K562 (cell line): ENCODE results near the gene DLK1. TPM values are rescaled to one million over a fixed set of nuclear protein-coding genes. Genes with fewer than 3 reads are reported as not detected.

Source experiments
- ATAC-seq: fragments of 200-7000 bp; cut with Tn5 transposase; 3 replicates; pipeline ENCODE4 v1.9.1; 2020; ENCODE audit warnings: moderate library complexity
- BruUV-seq: library from RNA; stranded (reverse); fragments of 400-500 nt; replicated peaks from 2 replicates; lab custom pipeline; 2021; lab: Mats Ljungman, UMichigan
- CTCF ChIA-PET: fragments of 300-600 bp; formaldehyde crosslinking; extraction: SDS; loops from one replicate; lab custom pipeline; 2021; ENCODE audit warnings: low intra/inter-chr PET ratio; lab: Yijun Ruan, JAX
- POLR2A ChIA-PET: fragments of 300-600, 350-650 bp; sonication (Branson Sonifier 250); formaldehyde crosslinking; extraction: SDS; loops from one replicate; lab custom pipeline; 2021; ENCODE audit warnings: antibody characterized with exemption, inconsistent platforms; lab: Yijun Ruan, JAX
- DNase-seq, 4 experiments: peaks; one replicate each; pipeline versions ENCODE4 v3.0.0 to v3.0.0-alpha.2; 2011 to 2018; ENCODE audit warnings: low spot score in 3 of 4, mixed read lengths in 3 of 4; ENCODE audit errors: extremely low read depth in 1 of 4
- FAIRE-seq: peaks from 2 replicates; lab custom pipeline; 2011; peaks lifted over from hg19 to GRCh38; lab: Jason Lieb, UNC
- H2AFZ ChIP-seq: 2 replicates; pipeline ENCODE4 v1.6.0; 2011; ENCODE audit warnings: low read depth, low read length, control low read depth, inconsistent platforms
- H3K27ac ChIP-seq: fragments of 200-600 bp; 3 replicates; pipeline ENCODE4 v1.8.0; 2011; ENCODE audit warnings: low read depth, mild to moderate bottlenecking, control low read depth, inconsistent platforms, low read length, moderate library complexity, mixed read lengths; ENCODE audit errors: extremely low read depth
- H3K27me3 ChIP-seq, 2 experiments: fragments of 300-600 bp in 1 of 2; 2 replicates in 1 of 2; 3 replicates in 1 of 2; pipeline versions ENCODE4 v1.6.0 to v1.8.0; 2011; ENCODE audit warnings: inconsistent platforms in 2 of 2, low read length in 2 of 2, mild to moderate bottlenecking in 1 of 2, mixed read lengths in 1 of 2, moderate library complexity in 1 of 2; ENCODE audit not compliant: control insufficient read depth in 2 of 2, insufficient read depth in 2 of 2
- H3K36me3 ChIP-seq: fragments of 300-600 bp; 3 replicates; pipeline ENCODE4 v1.8.0; 2011; ENCODE audit warnings: mild to moderate bottlenecking, low read length, inconsistent platforms; ENCODE audit not compliant: control insufficient read depth, insufficient read depth
- H3K4me1 ChIP-seq, 2 experiments: fragments of 200-600 bp in 1 of 2; replicated peaks in 1 of 2; 2 replicates in 1 of 2; 3 replicates in 1 of 2; pipeline versions ENCODE4 v1.5.1 to v1.8.0; 2011; ENCODE audit warnings: inconsistent platforms in 2 of 2, low read length in 2 of 2, mild to moderate bottlenecking in 1 of 2, mixed read lengths in 1 of 2, moderate library complexity in 1 of 2; ENCODE audit not compliant: control insufficient read depth in 2 of 2, insufficient read depth in 2 of 2
- H3K4me2 ChIP-seq: 2 replicates; pipeline ENCODE4 v1.6.1; 2011; ENCODE audit warnings: low read length, control low read depth, inconsistent platforms, mixed read lengths; ENCODE audit not compliant: insufficient read depth
- H3K4me3 ChIP-seq: fragments of 200-600 bp; sonication (generic), shearing (Covaris generic); 2 replicates; pipeline ENCODE4 v1.5.1; 2016; ENCODE audit warnings: control low read depth, inconsistent platforms
- H3K79me2 ChIP-seq: fragments of 200-600 bp; 3 replicates; pipeline ENCODE4 v1.8.0; 2011; ENCODE audit warnings: low read length, inconsistent platforms; ENCODE audit not compliant: control insufficient read depth, insufficient read depth
- H3K9ac ChIP-seq, 2 experiments: 2 replicates each; pipeline versions ENCODE4 v1.6.0 to v1.6.1; 2011; ENCODE audit warnings: low read depth in 2 of 2, low read length in 2 of 2, control low read depth in 1 of 2, inconsistent platforms in 1 of 2, mild to moderate bottlenecking in 1 of 2, mixed read lengths in 1 of 2; ENCODE audit not compliant: insufficient read depth in 1 of 2
- H3K9me1 ChIP-seq: one replicate; pipeline ENCODE4 v1.6.0; 2011; ENCODE audit warnings: inconsistent platforms, mild to moderate bottlenecking, low read length, moderate library complexity; ENCODE audit not compliant: control insufficient read depth, insufficient read depth
- H3K9me3 ChIP-seq: replicated peaks from 2 replicates; pipeline ENCODE4 v1.5.1; 2011; ENCODE audit warnings: low read depth, low read length, inconsistent platforms; ENCODE audit not compliant: control insufficient read depth, insufficient read depth
- H4K20me1 ChIP-seq: replicated peaks from 2 replicates; pipeline ENCODE4 v1.6.1; 2011; ENCODE audit warnings: low read length, inconsistent platforms, mixed read lengths; ENCODE audit not compliant: control insufficient read depth, insufficient read depth
- ARID1B ChIP-seq: fragments of 450-650 bp; IDR thresholded peaks from 2 replicates; pipeline ENCODE4 v1.6.1; 2016; ENCODE audit warnings: antibody characterized with exemption, mild to moderate bottlenecking, inconsistent platforms
- ATF7 ChIP-seq: fragments of 450-650 bp; IDR thresholded peaks from 2 replicates; pipeline ENCODE4 v1.7.1; 2014; ENCODE audit warnings: mild to moderate bottlenecking, moderate library complexity
- BACH1 ChIP-seq: fragments of 200-800 bp; sonication (Bioruptor generic); IDR thresholded peaks from 2 replicates; pipeline ENCODE4 v1.6.1; 2016; ENCODE audit warnings: missing genetic modification characterization, missing compliant biosample characterization
- CBFA2T2 ChIP-seq: fragments of 450-650 bp; conservative IDR thresholded peaks from 2 replicates; pipeline ENCODE4 v1.6.1; 2017; ENCODE audit warnings: mild to moderate bottlenecking
- CBFA2T3 ChIP-seq: fragments of 450-650 bp; IDR thresholded peaks from 2 replicates; pipeline ENCODE4 v1.6.1; 2017
- ETV1 ChIP-seq: fragments of 450-650 bp; conservative IDR thresholded peaks from 2 replicates; pipeline ENCODE4 v1.6.1; 2016; ENCODE audit warnings: missing genetic modification characterization, control low read depth, low read depth, missing compliant biosample characterization
- GATA2 ChIP-seq: sonication (generic); formaldehyde crosslinking; IDR thresholded peaks from 2 replicates; pipeline ENCODE4 v1.4.0; 2020; ENCODE audit warnings: mild to moderate bottlenecking, missing genetic modification reagents
- HDAC6 ChIP-seq: IDR thresholded peaks from 2 replicates; pipeline ENCODE4 v1.6.1; 2012; ENCODE audit warnings: low read depth, mild to moderate bottlenecking, control low read depth, inconsistent platforms, low read length, moderate library complexity
- KDM5B ChIP-seq: fragments of 200-600 bp; sonication (generic); IDR thresholded peaks from 2 replicates; pipeline ENCODE4 v1.6.1; 2012; ENCODE audit warnings: low read depth, mild to moderate bottlenecking, moderate library complexity, low read length, control low read depth, inconsistent platforms; ENCODE audit not compliant: insufficient replicate concordance
- LEF1 ChIP-seq: fragments of 450-650 bp; IDR thresholded peaks from 2 replicates; pipeline ENCODE4 v1.6.1; 2016; ENCODE audit warnings: mild to moderate bottlenecking
- MAFK ChIP-seq: IDR thresholded peaks from 2 replicates; pipeline ENCODE4 v1.6.1; 2011; ENCODE audit warnings: low read length, improper control_type of control experiment
- MECOM ChIP-seq: fragments of 250-450 bp; sonication (Bioruptor Pico); IDR thresholded peaks from 2 replicates; pipeline ENCODE4 v1.8.0; 2022; ENCODE audit warnings: inconsistent platforms
- MEF2D ChIP-seq: conservative IDR thresholded peaks from 2 replicates; pipeline ENCODE4 v1.6.1; 2016; ENCODE audit warnings: low read depth, missing genetic modification characterization, missing compliant biosample characterization
- NBN ChIP-seq: fragments of 450-650 bp; IDR thresholded peaks from 2 replicates; pipeline ENCODE4 v1.6.1; 2016; ENCODE audit warnings: low read depth, mild to moderate bottlenecking
- NCOR1 ChIP-seq: fragments of 450-650 bp; IDR thresholded peaks from 2 replicates; pipeline ENCODE4 v1.6.1; 2016; ENCODE audit warnings: mild to moderate bottlenecking, moderate library complexity
- NFIC ChIP-seq: fragments of 450-650 bp; IDR thresholded peaks from 2 replicates; pipeline ENCODE4 v1.6.1; 2017; ENCODE audit warnings: mild to moderate bottlenecking, inconsistent platforms
- NRF1 ChIP-seq, 2 experiments: fragments of 450-650 bp; IDR thresholded peaks in 1 of 2; conservative IDR thresholded peaks in 1 of 2; 2 replicates each; pipeline ENCODE4 v1.6.1; 2014; ENCODE audit warnings: mild to moderate bottlenecking in 2 of 2
- RBM22 ChIP-seq: fragments of 200-400 bp; formaldehyde crosslinking; IDR thresholded peaks from 2 replicates; pipeline ENCODE4 v1.6.1; 2018; ENCODE audit warnings: low read length, low read depth; ENCODE audit not compliant: poor library complexity, severe bottlenecking
- TCF3 ChIP-seq: sonication (generic); formaldehyde crosslinking; IDR thresholded peaks from 2 replicates; pipeline ENCODE4 v1.4.0; 2020; ENCODE audit warnings: mild to moderate bottlenecking, missing genetic modification reagents
- ZBTB7A ChIP-seq: IDR thresholded peaks from 2 replicates; pipeline ENCODE4 v1.6.1; 2011; ENCODE audit warnings: low read depth, mild to moderate bottlenecking, low read length, moderate library complexity, borderline replicate concordance; ENCODE audit not compliant: control insufficient read depth
- ZNF3 ChIP-seq: fragments of 250-450 bp; sonication (Bioruptor Pico); IDR thresholded peaks from 2 replicates; pipeline ENCODE4 v1.5.0; 2021; ENCODE audit warnings: mild to moderate bottlenecking, moderate library complexity
- WGBS: fragments of 100-300 bp; shearing (Covaris generic); methylation state at CpG from one replicate; pipeline ENCODE4 v1.1.6; 2016; ENCODE audit warnings: low coverage, mixed read lengths; ENCODE audit not compliant: insufficient coverage; ENCODE audit errors: missing lambda C conversion rate; 5-methylcytosine and 5-hydroxymethylcytosine counted together
- in situ Hi-C: fragments of 300-500 bp; cut with MboI; formaldehyde crosslinking; loops from 4 replicates; pipeline ENCODE4 v1.15.0; 2018; ENCODE audit warnings: inconsistent platforms, mixed read lengths
- intact Hi-C: fragments of 100-400 bp; cut with micrococcal nuclease; formaldehyde crosslinking; loops from 2 replicates; pipeline ENCODE4 v1.14.2; 2022
- polyA plus RNA-seq, 8 experiments: library from polyadenylated mRNA; depleted of rRNA in 4 of 8; stranded (reverse) in 5 of 8; unstranded in 3 of 8; fragments of >200 nt; fragmentation: Nextera tagmentation in 2 of 8; fragmentation: Illumina TruSeq in 1 of 8; extraction: Ambion mirVana in 2 of 8; extraction: Trizol in 1 of 8; gene quantifications; 2 replicates each; pipeline versions ENCODE4 v1.2.1 to v1.2.3, GENCODE V29; 2011 to 2014; ENCODE audit warnings: inconsistent platforms in 1 of 8, missing spikeins in 1 of 8
- total RNA-seq, 7 experiments: library from RNA; depleted of rRNA in 6 of 7; stranded (reverse); fragments of >200 nt in 6 of 7; fragmentation: Illumina TruSeq in 2 of 7; extraction: Trizol in 2 of 7; gene quantifications; 2 replicates each; pipeline versions ENCODE4 v1.2.1 to v1.2.3, GENCODE V29; 2011 to 2021; ENCODE audit warnings: low replicate concordance in 1 of 7
- TF ChIP-seq, protein P1 (sequence below): sonication (generic); formaldehyde crosslinking; IDR thresholded peaks from 2 replicates; pipeline ENCODE4 v1.9.0; 2022; ENCODE audit warnings: mild to moderate bottlenecking, missing genetic modification reagents
- TF ChIP-seq, protein P2 (sequence below): sonication (generic); formaldehyde crosslinking; IDR thresholded peaks from 2 replicates; pipeline ENCODE4 v1.8.1; 2023; ENCODE audit warnings: mild to moderate bottlenecking, missing genetic modification reagents

Gene DLK1
- total and polyA plus RNA-seq, 9 of the 15 experiments (the other 6 are each of a cell fraction or from before 2014, with no cell fraction given) = 4.4 to 97.2 (median 15.3) TPM

DNA sequence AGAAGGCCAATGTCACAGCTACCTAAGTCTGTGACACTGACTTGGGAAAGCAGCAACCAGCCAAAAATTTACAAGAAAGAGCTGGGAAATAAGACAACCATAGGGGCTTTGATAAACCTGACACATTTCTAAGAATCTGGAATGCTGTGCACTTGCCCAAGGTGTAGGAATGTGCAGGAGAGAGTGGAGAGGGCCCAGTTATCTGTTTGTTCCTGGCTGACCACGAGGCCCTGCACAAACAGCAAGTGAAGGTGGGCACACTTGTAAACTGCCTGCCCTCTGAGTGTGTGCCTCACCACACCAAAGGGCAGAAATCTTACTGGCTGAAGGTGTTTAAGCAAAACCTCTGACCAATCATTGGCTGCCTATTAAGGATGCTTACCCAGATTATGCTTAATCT lies 27.3 kb downstream of the DLK1 start (continued):
- no peak for TF ChIP-seq NRF1 (conservative IDR thresholded peaks at IDR 0.05 in 1 of 2, IDR thresholded peaks at IDR 0.05 in 1 of 2)
- TF ChIP-seq, protein P1, sequence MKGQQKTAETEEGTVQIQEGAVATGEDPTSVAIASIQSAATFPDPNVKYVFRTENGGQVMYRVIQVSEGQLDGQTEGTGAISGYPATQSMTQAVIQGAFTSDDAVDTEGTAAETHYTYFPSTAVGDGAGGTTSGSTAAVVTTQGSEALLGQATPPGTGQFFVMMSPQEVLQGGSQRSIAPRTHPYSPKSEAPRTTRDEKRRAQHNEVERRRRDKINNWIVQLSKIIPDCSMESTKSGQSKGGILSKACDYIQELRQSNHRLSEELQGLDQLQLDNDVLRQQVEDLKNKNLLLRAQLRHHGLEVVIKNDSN = no peak
- TF ChIP-seq ZBTB7A = no peak
- no peak for TF ChIP-seq CBFA2T2
- no peak for TF ChIP-seq HDAC6

DNA sequence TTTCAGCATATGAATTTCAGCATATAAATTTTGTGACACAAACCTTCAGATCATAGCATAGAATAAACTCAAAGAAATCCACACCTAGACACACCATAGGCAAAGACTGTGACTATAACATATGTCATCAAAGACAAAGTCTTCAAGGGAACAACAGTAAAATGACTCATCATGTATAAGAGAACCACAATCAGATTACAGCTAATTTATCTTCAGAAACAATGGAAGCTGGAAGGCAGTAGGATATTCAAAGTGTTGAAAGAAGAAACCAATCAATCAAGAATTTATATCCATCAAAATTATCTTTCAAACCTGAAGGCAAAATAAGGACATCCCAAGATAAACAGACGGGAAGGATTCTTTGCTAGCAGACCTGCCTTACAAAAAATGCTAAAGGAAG lies 29.0 kb downstream of the DLK1 start:
- in situ Hi-C loops (no loop called here), intact Hi-C loops (no loop called here)
- Histone ChIP-seq H3K9me3 (peaks cover 4% of the 10 kb centered on the region; the same call in 1 of the 2 replicates), H2AFZ (peak overlapping the region; percentile 40), H3K4me1 (peaks cover 0 to 7% of the 10 kb centered on the region in 2 experiments; a peak in 2 of 5 replicates), H3K27ac (peak overlapping the region; percentile 69), H3K9me1 (no peaks in the 10 kb centered on the region), H3K36me3 (no peaks in the 10 kb centered on the region), H4K20me1 (no peaks in the 10 kb centered on the region), H3K79me2 (no peaks in the 10 kb centered on the region), H3K4me3 (no peak overlapping the region), H3K27me3 (no peaks in the 10 kb centered on the region), H3K9ac (no peak overlapping the region), H3K4me2 (no peak overlapping the region)
- POLR2A ChIA-PET = interaction anchor here (0.6 kb wide), 1 partner anchor 21 kb away, joined by 3 read pairs; no protein-coding TSS in a partner anchor
- no TSS peak for BruUV-seq
- peak; percentile 27 to 53 (median 42) for DNase-seq
- WGBS = 0% methylated on average over 1 of the region's 1 CpG
- ATAC-seq = peak; percentile 83
- CTCF ChIA-PET = no interaction called here
- FAIRE-seq = peak; percentile 82
- TF ChIP-seq LEF1 = peak; percentile 81
- no peak for TF ChIP-seq KDM5B
- peak; percentile 73 for TF ChIP-seq NBN
- TF ChIP-seq NFIC = peak; percentile 54; the same call in 1 of the 2 replicates
- no peak for TF ChIP-seq NRF1 (conservative IDR thresholded peaks at IDR 0.05 in 1 of 2, IDR thresholded peaks at IDR 0.05 in 1 of 2)
- TF ChIP-seq ETV1 = peak; percentile 38
- TF ChIP-seq MAFK = peak; percentile 57; the same call in 1 of the 2 replicates
- TF ChIP-seq, protein P2, sequence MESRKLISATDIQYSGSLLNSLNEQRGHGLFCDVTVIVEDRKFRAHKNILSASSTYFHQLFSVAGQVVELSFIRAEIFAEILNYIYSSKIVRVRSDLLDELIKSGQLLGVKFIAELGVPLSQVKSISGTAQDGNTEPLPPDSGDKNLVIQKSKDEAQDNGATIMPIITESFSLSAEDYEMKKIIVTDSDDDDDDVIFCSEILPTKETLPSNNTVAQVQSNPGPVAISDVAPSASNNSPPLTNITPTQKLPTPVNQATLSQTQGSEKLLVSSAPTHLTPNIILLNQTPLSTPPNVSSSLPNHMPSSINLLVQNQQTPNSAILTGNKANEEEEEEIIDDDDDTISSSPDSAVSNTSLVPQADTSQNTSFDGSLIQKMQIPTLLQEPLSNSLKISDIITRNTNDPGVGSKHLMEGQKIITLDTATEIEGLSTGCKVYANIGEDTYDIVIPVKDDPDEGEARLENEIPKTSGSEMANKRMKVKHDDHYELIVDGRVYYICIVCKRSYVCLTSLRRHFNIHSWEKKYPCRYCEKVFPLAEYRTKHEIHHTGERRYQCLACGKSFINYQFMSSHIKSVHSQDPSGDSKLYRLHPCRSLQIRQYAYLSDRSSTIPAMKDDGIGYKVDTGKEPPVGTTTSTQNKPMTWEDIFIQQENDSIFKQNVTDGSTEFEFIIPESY = 0 out of 2 replicates have a peak, but pooled peaks have one; percentile 32
- peak; percentile 78 for TF ChIP-seq TCF3 (CRISPR knock-in tag)
- peak; percentile 73 for TF ChIP-seq NCOR1
- peak; percentile 87 for TF ChIP-seq ARID1B
- TF ChIP-seq ATF7 = peak; percentile 69
- no peak for TF ChIP-seq MEF2D
- peak; percentile 90 for TF ChIP-seq CBFA2T3
- TF ChIP-seq ZNF3 (CRISPR knock-in tag) = no peak
- TF ChIP-seq BACH1 (tag) = peak; percentile 60
- no peak for TF ChIP-seq RBM22
- peak; percentile 74 for TF ChIP-seq GATA2 (CRISPR knock-in tag)
- TF ChIP-seq MECOM (CRISPR knock-in tag) = peak; percentile 51; the same call in 1 of the 2 replicates
